GM06990 (cell line): ENCODE data around the gene NR5A1.

ENCODE experiments used
- DNase-seq: peaks from one replicate; pipeline ENCODE4 v3.0.0-alpha.2; 2011; ENCODE audit not compliant: insufficient read length; ENCODE audit errors: extremely low read depth
- H3K27me3 ChIP-seq: replicated peaks from 2 replicates; pipeline ENCODE4 v1.6.0; 2011; ENCODE audit warnings: low read length; ENCODE audit not compliant: control insufficient read depth, insufficient read depth
- H3K36me3 ChIP-seq: 2 replicates; pipeline ENCODE4 v1.5.1; 2011; ENCODE audit warnings: low read length; ENCODE audit not compliant: control insufficient read depth, insufficient read depth
- H3K4me3 ChIP-seq: replicated peaks from 2 replicates; pipeline ENCODE4 v1.5.1; 2011; ENCODE audit warnings: low read depth, mild to moderate bottlenecking, control low read depth, low read length
- TF ChIP-seq, protein P1 (sequence below): IDR thresholded peaks from 2 replicates; pipeline ENCODE4 v1.5.1; 2011; ENCODE audit warnings: low read length, control low read depth, mild to moderate bottlenecking, inconsistent platforms; ENCODE audit not compliant: insufficient read depth, poor library complexity, severe bottlenecking

Gene NR5A1

DNA sequence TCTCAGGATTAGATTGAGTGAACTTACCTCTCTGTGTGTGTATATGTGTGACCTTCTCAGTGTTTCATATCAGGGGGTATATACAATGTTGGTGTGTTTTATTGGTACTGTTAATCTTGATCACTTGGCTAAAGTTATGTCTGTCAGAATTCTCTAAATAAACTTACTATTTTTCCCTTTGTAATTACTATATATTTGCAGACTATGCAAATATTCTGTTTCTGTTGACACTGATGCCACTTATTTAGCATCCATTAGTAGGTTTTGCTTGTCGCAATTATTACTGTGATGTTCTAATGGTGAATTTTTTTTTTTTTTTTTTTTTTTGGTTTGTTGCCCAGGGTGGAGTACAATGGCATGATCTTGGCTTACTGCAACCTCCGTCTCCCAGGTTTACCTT is 42.9 kb upstream of the NR5A1 start:
- Histone ChIP-seq H3K36me3 (no peaks in the 10 kb centered on the region; the same call in 1 of the 2 replicates), H3K4me3 (no peak overlapping the region), H3K27me3 (no peaks in the 10 kb centered on the region)
- TF ChIP-seq, protein P1, sequence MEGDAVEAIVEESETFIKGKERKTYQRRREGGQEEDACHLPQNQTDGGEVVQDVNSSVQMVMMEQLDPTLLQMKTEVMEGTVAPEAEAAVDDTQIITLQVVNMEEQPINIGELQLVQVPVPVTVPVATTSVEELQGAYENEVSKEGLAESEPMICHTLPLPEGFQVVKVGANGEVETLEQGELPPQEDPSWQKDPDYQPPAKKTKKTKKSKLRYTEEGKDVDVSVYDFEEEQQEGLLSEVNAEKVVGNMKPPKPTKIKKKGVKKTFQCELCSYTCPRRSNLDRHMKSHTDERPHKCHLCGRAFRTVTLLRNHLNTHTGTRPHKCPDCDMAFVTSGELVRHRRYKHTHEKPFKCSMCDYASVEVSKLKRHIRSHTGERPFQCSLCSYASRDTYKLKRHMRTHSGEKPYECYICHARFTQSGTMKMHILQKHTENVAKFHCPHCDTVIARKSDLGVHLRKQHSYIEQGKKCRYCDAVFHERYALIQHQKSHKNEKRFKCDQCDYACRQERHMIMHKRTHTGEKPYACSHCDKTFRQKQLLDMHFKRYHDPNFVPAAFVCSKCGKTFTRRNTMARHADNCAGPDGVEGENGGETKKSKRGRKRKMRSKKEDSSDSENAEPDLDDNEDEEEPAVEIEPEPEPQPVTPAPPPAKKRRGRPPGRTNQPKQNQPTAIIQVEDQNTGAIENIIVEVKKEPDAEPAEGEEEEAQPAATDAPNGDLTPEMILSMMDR, result no peak
- no peak for DNase-seq

DNA sequence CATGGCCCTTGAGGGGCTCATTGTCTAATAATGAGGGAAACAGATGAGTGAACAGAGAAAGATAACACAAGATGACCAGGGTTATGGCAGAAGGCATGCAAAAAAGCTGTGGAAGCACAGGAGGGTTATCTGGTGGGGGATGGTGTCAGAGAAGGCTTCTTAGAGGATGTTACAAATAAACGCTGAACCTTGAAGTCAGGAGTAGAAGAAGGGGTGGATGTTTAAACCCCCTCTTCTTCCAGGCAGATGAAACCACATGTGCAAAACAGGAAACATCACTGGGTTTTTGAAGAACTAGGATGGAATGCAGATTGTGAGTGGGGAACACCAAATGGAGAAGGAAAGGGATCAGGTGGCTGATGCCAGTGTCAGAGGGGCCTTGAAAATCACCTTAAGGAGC is 41.8 kb upstream of the NR5A1 start:
- Histone ChIP-seq H3K4me3 (no peak overlapping the region), H3K36me3 (no peaks in the 10 kb centered on the region), H3K27me3 (no peaks in the 10 kb centered on the region)
- TF ChIP-seq, protein P1, result no peak
- no peak for DNase-seq

DNA sequence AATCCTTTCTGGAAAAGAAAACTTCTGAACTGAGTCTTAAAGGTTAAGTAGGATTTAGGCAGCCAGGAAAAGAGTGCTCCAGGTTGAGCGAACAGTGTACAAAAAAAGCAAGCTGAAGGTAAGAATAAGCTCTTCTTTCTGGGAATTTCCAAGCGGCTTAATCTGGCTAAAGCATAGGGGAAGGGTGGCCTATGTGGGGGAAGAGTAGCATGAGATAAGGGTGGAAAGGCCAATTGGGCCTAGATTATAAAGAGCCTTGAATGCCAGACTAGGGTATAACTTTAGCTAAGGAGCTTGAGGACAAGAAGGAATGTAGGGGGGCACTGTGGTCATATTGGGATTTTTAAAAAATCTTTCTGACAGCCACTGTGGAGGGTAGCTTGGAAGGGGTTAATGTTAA is 37.3 kb upstream of the NR5A1 start:
- no peak overlapping the region for H3K4me3 ChIP-seq
- H3K27me3 ChIP-seq, result no peaks in the 10 kb centered on the region
- no peaks in the 10 kb centered on the region; the same call in 1 of the 2 replicates for H3K36me3 ChIP-seq
- DNase-seq, result no peak
- TF ChIP-seq, protein P1, result no peak

DNA sequence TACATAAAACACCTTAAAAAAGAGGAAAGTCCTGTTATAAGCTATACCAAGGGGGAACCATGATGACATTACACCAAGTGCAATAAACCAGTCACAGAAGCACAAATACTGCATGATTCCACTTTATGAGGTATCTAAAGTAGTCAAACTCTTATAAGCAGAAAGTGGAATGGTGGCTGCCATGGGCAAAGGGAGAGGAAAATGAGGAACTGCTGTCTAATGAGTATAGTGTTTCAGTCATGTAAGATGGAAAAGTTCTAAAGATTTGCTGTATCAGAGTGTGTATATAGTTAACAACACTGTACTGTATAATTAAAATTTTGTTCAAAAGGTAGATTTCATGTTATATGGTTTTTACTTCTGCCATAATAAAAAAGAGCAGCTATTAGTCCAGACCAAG is 34.6 kb upstream of the NR5A1 start:
- DNase-seq, result no peak
- Histone ChIP-seq H3K36me3 (peaks cover 4% of the 10 kb centered on the region), H3K27me3 (no peaks in the 10 kb centered on the region), H3K4me3 (no peak overlapping the region)
- TF ChIP-seq, protein P1, result no peak

DNA sequence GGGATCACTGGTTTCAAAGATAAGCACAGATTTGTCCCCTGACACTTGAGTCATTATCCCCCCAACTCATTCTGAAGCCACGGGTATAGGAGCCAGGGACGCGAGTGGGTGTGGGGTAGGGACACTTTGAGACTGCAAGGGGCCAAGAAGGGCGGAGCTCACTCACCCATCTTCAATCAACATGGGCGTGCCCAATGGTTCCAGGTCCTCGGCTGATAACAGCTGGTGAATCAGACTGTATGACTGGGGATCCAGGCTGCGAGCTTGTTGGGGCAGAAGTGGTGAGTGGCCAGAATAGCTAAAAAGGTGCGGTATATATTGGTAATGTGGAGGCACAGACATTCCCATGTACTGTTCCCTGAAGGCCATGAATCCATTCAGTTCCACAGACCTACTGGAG is 30.7 kb upstream of the NR5A1 start:
- DNase-seq, result no peak
- peaks cover 5% of the 10 kb centered on the region for H3K36me3 ChIP-seq
- no peak overlapping the region for H3K4me3 ChIP-seq
- no peaks in the 10 kb centered on the region for H3K27me3 ChIP-seq
- TF ChIP-seq, protein P1, result no peak

DNA sequence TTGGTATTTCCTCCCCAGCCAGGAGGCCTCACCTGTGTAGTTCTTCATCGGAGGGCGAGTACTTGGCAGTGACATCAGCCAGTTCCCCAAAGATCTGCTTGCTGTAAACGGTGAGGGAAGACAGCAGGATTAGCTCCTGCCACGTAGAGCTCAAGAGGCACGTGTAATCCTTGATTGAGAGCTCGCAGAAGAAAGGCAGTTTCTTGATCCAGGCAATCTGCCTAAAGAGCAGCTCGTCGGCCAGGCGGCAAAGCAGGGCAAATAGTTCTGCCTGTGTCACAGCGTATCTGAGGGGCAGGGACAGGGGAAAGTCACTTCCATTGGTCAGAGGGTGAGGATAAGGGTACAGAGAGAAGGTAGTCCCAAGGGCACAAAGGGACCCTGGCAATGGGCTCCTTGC is 28.6 kb upstream of the NR5A1 start:
- DNase-seq, result no peak
- Histone ChIP-seq H3K27me3 (no peaks in the 10 kb centered on the region), H3K4me3 (no peak overlapping the region), H3K36me3 (peaks cover 5% of the 10 kb centered on the region)
- TF ChIP-seq, protein P1, result no peak
